K562 (cell line): ENCODE results near the gene DAAM1. TPM values are rescaled to one million over a fixed set of nuclear protein-coding genes. Genes with fewer than 3 reads are reported as not detected.

Experiments used
- ATF7 ChIP-seq: fragments of 450-650 bp; IDR thresholded peaks from 2 replicates; pipeline ENCODE4 v1.7.1; 2014; ENCODE audit warnings: mild to moderate bottlenecking, moderate library complexity
- CBFA2T3 ChIP-seq: fragments of 450-650 bp; IDR thresholded peaks from 2 replicates; pipeline ENCODE4 v1.6.1; 2017
- EP400 ChIP-seq: fragments of 450-650 bp; IDR thresholded peaks from 2 replicates; pipeline ENCODE4 v1.6.1; 2017; ENCODE audit warnings: antibody characterized with exemption, mild to moderate bottlenecking, moderate library complexity
- GATA2 ChIP-seq: sonication (generic); formaldehyde crosslinking; IDR thresholded peaks from 2 replicates; pipeline ENCODE4 v1.4.0; 2020; ENCODE audit warnings: mild to moderate bottlenecking, missing genetic modification reagents
- GATAD2B ChIP-seq: fragments of 450-650 bp; IDR thresholded peaks from 2 replicates; pipeline ENCODE4 v1.6.1; 2017; ENCODE audit warnings: mild to moderate bottlenecking, borderline replicate concordance
- ILF3 ChIP-seq: fragments of 450-650 bp; IDR thresholded peaks from 2 replicates; pipeline ENCODE4 v1.6.1; 2018; ENCODE audit warnings: antibody characterized with exemption, mild to moderate bottlenecking, moderate library complexity, borderline replicate concordance
- KAT2B ChIP-seq: IDR thresholded peaks from one replicate; pipeline ENCODE4 v1.6.1; 2012; ENCODE audit warnings: low read depth, mild to moderate bottlenecking, control low read depth, inconsistent platforms, low read length, moderate library complexity
- RBM39 ChIP-seq: fragments of 200-400 bp; formaldehyde crosslinking; optimal IDR thresholded peaks from 2 replicates; pipeline ENCODE3; 2018; ENCODE audit warnings: low read depth, low read length
- RFX1 ChIP-seq: fragments of 450-650 bp; IDR thresholded peaks from 2 replicates; pipeline ENCODE4 v1.6.1; 2016; ENCODE audit warnings: mild to moderate bottlenecking, moderate library complexity
- TFAP4 ChIP-seq: sonication (generic); formaldehyde crosslinking; IDR thresholded peaks from 2 replicates; pipeline ENCODE4 v1.8.0; 2022; ENCODE audit warnings: missing genetic modification reagents, mild to moderate bottlenecking, moderate library complexity, borderline replicate concordance
- ZBTB17 ChIP-seq: fragments of 450-650 bp; formaldehyde crosslinking; IDR thresholded peaks from 2 replicates; pipeline ENCODE4 v1.4.0; 2020; ENCODE audit warnings: mild to moderate bottlenecking
- ZNF253 ChIP-seq: fragments of 250-450 bp; sonication (Bioruptor Pico); conservative IDR thresholded peaks from 2 replicates; pipeline ENCODE4 v1.6.1; 2021; ENCODE audit warnings: mild to moderate bottlenecking
- ZNF551 ChIP-seq: fragments of 250-450 bp; sonication (Bioruptor Pico); IDR thresholded peaks from 2 replicates; pipeline ENCODE4 v1.5.0; 2021; ENCODE audit warnings: mild to moderate bottlenecking, moderate library complexity
- ZNF830 ChIP-seq: fragments of 250-450 bp; sonication (Bioruptor Pico); IDR thresholded peaks from 2 replicates; pipeline ENCODE4 v1.5.0; 2021; ENCODE audit warnings: mild to moderate bottlenecking
- polyA plus RNA-seq, 8 experiments: library from polyadenylated mRNA; depleted of rRNA in 4 of 8; stranded (reverse) in 5 of 8; unstranded in 3 of 8; fragments of >200 nt; fragmentation: Nextera tagmentation in 2 of 8; fragmentation: Illumina TruSeq in 1 of 8; extraction: Ambion mirVana in 2 of 8; extraction: Trizol in 1 of 8; gene quantifications; 2 replicates each; pipeline versions ENCODE4 v1.2.1 to v1.2.3, GENCODE V29; 2011 to 2014; ENCODE audit warnings: inconsistent platforms in 1 of 8, missing spikeins in 1 of 8
- total RNA-seq, 7 experiments: library from RNA; depleted of rRNA in 6 of 7; stranded (reverse); fragments of >200 nt in 6 of 7; fragmentation: Illumina TruSeq in 2 of 7; extraction: Trizol in 2 of 7; gene quantifications; 2 replicates each; pipeline versions ENCODE4 v1.2.1 to v1.2.3, GENCODE V29; 2011 to 2021; ENCODE audit warnings: low replicate concordance in 1 of 7
- TF ChIP-seq, protein P1 (sequence below): sonication (generic); formaldehyde crosslinking; IDR thresholded peaks from 2 replicates; pipeline ENCODE4 v1.8.0; 2022; ENCODE audit warnings: missing genetic modification reagents, mild to moderate bottlenecking, borderline replicate concordance
- TF ChIP-seq, protein P2 (sequence below): fragments of 250-450 bp; sonication (Bioruptor Pico); IDR thresholded peaks from 2 replicates; pipeline ENCODE4 v1.5.0; 2021; ENCODE audit warnings: mild to moderate bottlenecking, borderline replicate concordance
- TF ChIP-seq, protein P3 (sequence below): IDR thresholded peaks from 2 replicates; pipeline ENCODE4 v1.6.1; 2011; ENCODE audit warnings: borderline replicate concordance, low read depth, mild to moderate bottlenecking, moderate library complexity, low read length; ENCODE audit not compliant: insufficient read depth, poor library complexity, severe bottlenecking
- TF ChIP-seq, protein P4 (sequence below), 3 experiments: IDR thresholded peaks in 2 of 3; conservative IDR thresholded peaks in 1 of 3; 2 replicates each; pipeline ENCODE4 v1.5.1; 2011 to 2012; ENCODE audit warnings: low read length in 3 of 3, mild to moderate bottlenecking in 3 of 3, control low read depth in 2 of 3, improper control_type of control experiment in 1 of 3, inconsistent platforms in 1 of 3, low read depth in 1 of 3, mixed read lengths in 1 of 3, moderate library complexity in 1 of 3; ENCODE audit not compliant: insufficient read depth in 2 of 3

DAAM1 gene
- total and polyA plus RNA-seq, 9 of the 15 experiments (the other 6 are each of a cell fraction or from before 2014, with no cell fraction given): 3.6 to 11.6 (median 6.7) TPM

DNA sequence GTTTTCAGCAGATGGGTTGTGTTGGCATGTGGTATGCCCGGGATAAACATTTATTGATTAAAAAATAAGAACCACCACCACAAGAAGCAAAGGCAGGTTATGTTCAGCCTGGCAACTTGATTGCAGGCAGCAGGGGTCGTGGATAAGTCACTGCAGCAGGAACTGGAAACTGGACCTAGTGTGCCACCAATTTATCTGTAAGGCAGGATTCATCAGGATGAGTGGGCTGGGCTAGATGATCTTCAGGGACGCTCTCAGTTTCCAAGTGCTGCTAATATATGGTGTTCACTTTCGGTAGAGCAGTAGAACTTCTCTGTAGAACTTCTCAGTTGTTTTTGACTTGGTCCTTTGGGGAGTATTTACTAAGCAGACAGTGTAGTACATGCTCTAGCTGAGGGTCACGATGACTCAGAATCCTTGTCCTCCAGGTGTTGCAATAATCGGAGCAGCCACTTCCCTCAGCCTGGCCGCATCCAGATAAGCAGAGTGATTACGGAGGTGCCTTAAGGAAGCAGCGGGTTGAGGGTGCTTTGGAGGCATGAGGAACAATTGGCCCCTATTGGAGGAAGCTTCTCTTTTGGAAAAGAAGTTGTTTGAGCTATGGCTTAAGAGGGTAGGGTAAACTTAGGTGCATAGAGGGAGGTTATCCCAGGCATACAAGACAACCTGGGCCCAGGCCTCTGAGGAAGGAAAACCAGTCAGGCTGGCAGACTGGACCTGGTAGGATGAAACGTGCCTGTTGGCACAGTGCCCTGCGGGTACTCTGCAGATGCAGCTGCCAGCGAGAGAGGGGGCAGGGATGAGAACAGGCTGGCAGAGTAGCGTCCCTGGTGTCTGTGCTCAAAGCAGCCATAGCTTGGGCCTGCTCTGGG lies 172.7 kb downstream of the DAAM1 start (continued):
- TF ChIP-seq, protein P1, sequence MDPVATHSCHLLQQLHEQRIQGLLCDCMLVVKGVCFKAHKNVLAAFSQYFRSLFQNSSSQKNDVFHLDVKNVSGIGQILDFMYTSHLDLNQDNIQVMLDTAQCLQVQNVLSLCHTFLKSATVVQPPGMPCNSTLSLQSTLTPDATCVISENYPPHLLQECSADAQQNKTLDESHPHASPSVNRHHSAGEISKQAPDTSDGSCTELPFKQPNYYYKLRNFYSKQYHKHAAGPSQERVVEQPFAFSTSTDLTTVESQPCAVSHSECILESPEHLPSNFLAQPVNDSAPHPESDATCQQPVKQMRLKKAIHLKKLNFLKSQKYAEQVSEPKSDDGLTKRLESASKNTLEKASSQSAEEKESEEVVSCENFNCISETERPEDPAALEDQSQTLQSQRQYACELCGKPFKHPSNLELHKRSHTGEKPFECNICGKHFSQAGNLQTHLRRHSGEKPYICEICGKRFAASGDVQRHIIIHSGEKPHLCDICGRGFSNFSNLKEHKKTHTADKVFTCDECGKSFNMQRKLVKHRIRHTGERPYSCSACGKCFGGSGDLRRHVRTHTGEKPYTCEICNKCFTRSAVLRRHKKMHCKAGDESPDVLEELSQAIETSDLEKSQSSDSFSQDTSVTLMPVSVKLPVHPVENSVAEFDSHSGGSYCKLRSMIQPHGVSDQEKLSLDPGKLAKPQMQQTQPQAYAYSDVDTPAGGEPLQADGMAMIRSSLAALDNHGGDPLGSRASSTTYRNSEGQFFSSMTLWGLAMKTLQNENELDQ: no peak
- TF ChIP-seq CBFA2T3: peak; percentile 88
- TF ChIP-seq ZBTB17 (CRISPR knock-in tag): no peak
- no peak for TF ChIP-seq EP400
- no peak for TF ChIP-seq GATAD2B
- TF ChIP-seq GATA2: peak; percentile 72; the same call in 1 of the 2 replicates
- no peak for TF ChIP-seq RBM39
- TF ChIP-seq, protein P2, sequence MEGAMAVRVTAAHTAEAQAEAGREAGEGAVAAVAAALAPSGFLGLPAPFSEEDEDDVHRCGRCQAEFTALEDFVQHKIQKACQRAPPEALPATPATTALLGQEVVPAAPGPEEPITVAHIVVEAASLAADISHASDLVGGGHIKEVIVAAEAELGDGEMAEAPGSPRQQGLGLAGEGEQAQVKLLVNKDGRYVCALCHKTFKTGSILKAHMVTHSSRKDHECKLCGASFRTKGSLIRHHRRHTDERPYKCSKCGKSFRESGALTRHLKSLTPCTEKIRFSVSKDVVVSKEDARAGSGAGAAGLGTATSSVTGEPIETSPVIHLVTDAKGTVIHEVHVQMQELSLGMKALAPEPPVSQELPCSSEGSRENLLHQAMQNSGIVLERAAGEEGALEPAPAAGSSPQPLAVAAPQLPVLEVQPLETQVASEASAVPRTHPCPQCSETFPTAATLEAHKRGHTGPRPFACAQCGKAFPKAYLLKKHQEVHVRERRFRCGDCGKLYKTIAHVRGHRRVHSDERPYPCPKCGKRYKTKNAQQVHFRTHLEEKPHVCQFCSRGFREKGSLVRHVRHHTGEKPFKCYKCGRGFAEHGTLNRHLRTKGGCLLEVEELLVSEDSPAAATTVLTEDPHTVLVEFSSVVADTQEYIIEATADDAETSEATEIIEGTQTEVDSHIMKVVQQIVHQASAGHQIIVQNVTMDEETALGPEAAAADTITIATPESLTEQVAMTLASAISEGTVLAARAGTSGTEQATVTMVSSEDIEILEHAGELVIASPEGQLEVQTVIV (CRISPR knock-in tag): no peak
- no peak for TF ChIP-seq TFAP4 (CRISPR knock-in tag)
- TF ChIP-seq ZNF551 (CRISPR knock-in tag): no peak
- TF ChIP-seq, protein P3, sequence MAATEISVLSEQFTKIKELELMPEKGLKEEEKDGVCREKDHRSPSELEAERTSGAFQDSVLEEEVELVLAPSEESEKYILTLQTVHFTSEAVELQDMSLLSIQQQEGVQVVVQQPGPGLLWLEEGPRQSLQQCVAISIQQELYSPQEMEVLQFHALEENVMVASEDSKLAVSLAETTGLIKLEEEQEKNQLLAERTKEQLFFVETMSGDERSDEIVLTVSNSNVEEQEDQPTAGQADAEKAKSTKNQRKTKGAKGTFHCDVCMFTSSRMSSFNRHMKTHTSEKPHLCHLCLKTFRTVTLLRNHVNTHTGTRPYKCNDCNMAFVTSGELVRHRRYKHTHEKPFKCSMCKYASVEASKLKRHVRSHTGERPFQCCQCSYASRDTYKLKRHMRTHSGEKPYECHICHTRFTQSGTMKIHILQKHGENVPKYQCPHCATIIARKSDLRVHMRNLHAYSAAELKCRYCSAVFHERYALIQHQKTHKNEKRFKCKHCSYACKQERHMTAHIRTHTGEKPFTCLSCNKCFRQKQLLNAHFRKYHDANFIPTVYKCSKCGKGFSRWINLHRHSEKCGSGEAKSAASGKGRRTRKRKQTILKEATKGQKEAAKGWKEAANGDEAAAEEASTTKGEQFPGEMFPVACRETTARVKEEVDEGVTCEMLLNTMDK: no peak
- TF ChIP-seq, protein P4, sequence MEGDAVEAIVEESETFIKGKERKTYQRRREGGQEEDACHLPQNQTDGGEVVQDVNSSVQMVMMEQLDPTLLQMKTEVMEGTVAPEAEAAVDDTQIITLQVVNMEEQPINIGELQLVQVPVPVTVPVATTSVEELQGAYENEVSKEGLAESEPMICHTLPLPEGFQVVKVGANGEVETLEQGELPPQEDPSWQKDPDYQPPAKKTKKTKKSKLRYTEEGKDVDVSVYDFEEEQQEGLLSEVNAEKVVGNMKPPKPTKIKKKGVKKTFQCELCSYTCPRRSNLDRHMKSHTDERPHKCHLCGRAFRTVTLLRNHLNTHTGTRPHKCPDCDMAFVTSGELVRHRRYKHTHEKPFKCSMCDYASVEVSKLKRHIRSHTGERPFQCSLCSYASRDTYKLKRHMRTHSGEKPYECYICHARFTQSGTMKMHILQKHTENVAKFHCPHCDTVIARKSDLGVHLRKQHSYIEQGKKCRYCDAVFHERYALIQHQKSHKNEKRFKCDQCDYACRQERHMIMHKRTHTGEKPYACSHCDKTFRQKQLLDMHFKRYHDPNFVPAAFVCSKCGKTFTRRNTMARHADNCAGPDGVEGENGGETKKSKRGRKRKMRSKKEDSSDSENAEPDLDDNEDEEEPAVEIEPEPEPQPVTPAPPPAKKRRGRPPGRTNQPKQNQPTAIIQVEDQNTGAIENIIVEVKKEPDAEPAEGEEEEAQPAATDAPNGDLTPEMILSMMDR (IDR thresholded peaks at IDR 0.05 in 2 of 3, conservative IDR thresholded peaks at IDR 0.05 in 1 of 3; ENCODE audit: insufficient read depth in 2 of 3, low read depth in 1 of 3, low read length in 3 of 3): no peak; a peak in 1 of 6 replicates
- no peak for TF ChIP-seq RFX1
- TF ChIP-seq KAT2B: no peak
- TF ChIP-seq ILF3: no peak
- no peak for TF ChIP-seq ZNF830 (CRISPR knock-in tag)
- TF ChIP-seq ZNF253 (CRISPR knock-in tag): no peak
- peak; percentile 43 for TF ChIP-seq ATF7
